H1 (cell line): Measurements from ENCODE around the gene MICA. TPM values are rescaled to one million over a fixed set of nuclear protein-coding genes. Genes with fewer than 3 reads are reported as not detected.
A peak's percentile ranks its signal among the peaks of the same experiment; 100 is the strongest.

Experiments used
- ASH2L ChIP-seq: fragments of 200-600, 300-600 bp; sonication (generic); IDR thresholded peaks from one replicate; pipeline ENCODE4 v1.7.1; 2017; ENCODE audit warnings: low read length
- BACH1 ChIP-seq: IDR thresholded peaks from 2 replicates; pipeline ENCODE4 v1.6.1; 2012; ENCODE audit warnings: low read length, improper control_type of control experiment
- BRCA1 ChIP-seq: IDR thresholded peaks from 2 replicates; pipeline ENCODE4 v1.6.1; 2012; ENCODE audit warnings: low read depth, low read length, improper control_type of control experiment
- CHD2 ChIP-seq: IDR thresholded peaks from 2 replicates; pipeline ENCODE4 v1.6.1; 2012; ENCODE audit warnings: low read length, improper control_type of control experiment
- EGR1 ChIP-seq: IDR thresholded peaks from 2 replicates; pipeline ENCODE4 v1.6.1; 2011; ENCODE audit warnings: low read depth, low read length, borderline replicate concordance
- EZH2 ChIP-seq: fragments of 200-600 bp; sonication (generic); IDR thresholded peaks from 2 replicates; pipeline ENCODE4 v1.7.1; 2012; ENCODE audit warnings: low read depth, mild to moderate bottlenecking, moderate library complexity, low read length, inconsistent platforms; ENCODE audit not compliant: severe bottlenecking
- GTF2F1 ChIP-seq: IDR thresholded peaks from 2 replicates; pipeline ENCODE4 v1.6.1; 2012; ENCODE audit warnings: low read depth, low read length, improper control_type of control experiment, borderline replicate concordance
- HDAC2 ChIP-seq, 2 experiments: fragments of 300-600 bp in 1 of 2; sonication (generic) in 1 of 2; IDR thresholded peaks; 2 replicates each; pipeline ENCODE4 v1.6.1; 2011 to 2012; ENCODE audit warnings: low read depth in 2 of 2, low read length in 2 of 2, mild to moderate bottlenecking in 2 of 2, moderate library complexity in 2 of 2, borderline replicate concordance in 1 of 2, inconsistent platforms in 1 of 2
- KDM4A ChIP-seq: IDR thresholded peaks from one replicate; pipeline ENCODE4 v1.7.1; 2012; ENCODE audit warnings: low read depth, mild to moderate bottlenecking, moderate library complexity, low read length, inconsistent platforms; ENCODE audit not compliant: severe bottlenecking
- KDM5A ChIP-seq: fragments of 200-600 bp; IDR thresholded peaks from 2 replicates; pipeline ENCODE4 v1.7.1; 2012; ENCODE audit warnings: mild to moderate bottlenecking, low read length, inconsistent platforms, mixed read lengths
- MAFK ChIP-seq: IDR thresholded peaks from 2 replicates; pipeline ENCODE4 v1.6.1; 2012; ENCODE audit warnings: low read depth, mild to moderate bottlenecking, improper control_type of control experiment, low read length
- POLR2A ChIP-seq, 2 experiments: IDR thresholded peaks; 1 replicate in 1 of 2; 2 replicates in 1 of 2; pipeline ENCODE4 v1.6.1; 2011; ENCODE audit warnings: low read depth in 2 of 2, low read length in 2 of 2, mild to moderate bottlenecking in 2 of 2; ENCODE audit errors: control extremely low read depth in 1 of 2
- RNF2 ChIP-seq: fragments of 200-900, 300-1000 bp; sonication (generic); IDR thresholded peaks from 2 replicates; pipeline ENCODE4 v1.7.1; 2016; ENCODE audit warnings: borderline replicate concordance, low read depth, mild to moderate bottlenecking, antibody characterized with exemption, low read length; ENCODE audit not compliant: poor library complexity, severe bottlenecking; ENCODE audit errors: missing control alignments
- SUZ12 ChIP-seq: fragments of 200-600 bp; sonication (generic); IDR thresholded peaks from 2 replicates; pipeline ENCODE4 v1.6.1; 2012; ENCODE audit warnings: mild to moderate bottlenecking, inconsistent platforms, low read length, moderate library complexity, mixed read lengths
- TAF1 ChIP-seq: IDR thresholded peaks from 2 replicates; pipeline ENCODE4 v1.6.1; 2011; ENCODE audit warnings: mild to moderate bottlenecking, low read depth, low read length
- TBP ChIP-seq: IDR thresholded peaks from 2 replicates; pipeline ENCODE4 v1.6.1; 2011; ENCODE audit warnings: low read depth, low read length, improper control_type of control experiment
- TEAD4 ChIP-seq: IDR thresholded peaks from 2 replicates; pipeline ENCODE4 v1.6.1; 2012; ENCODE audit warnings: low read depth, low read length, inconsistent platforms, mixed read lengths
- polyA plus RNA-seq, 7 experiments: library from polyadenylated mRNA; depleted of rRNA in 3 of 7; stranded (reverse) in 5 of 7; unstranded in 2 of 7; fragments of >200 nt in 5 of 7; fragments of 200-250 nt in 2 of 7; gene quantifications; 1 replicate in 5 of 7; 2 replicates in 1 of 7; 4 replicates in 1 of 7; pipeline versions ENCODE4 v1.2.1 to v1.2.3, GENCODE V29; 2011 to 2013; ENCODE audit warnings: missing spikeins in 2 of 7, mixed read lengths in 2 of 7
- total RNA-seq: library from RNA; stranded (reverse); fragmentation: NEBNext Ultra II Directional; extraction: Animal tissue kit (Norgen Biotek cat#: 25700); gene quantifications from 2 replicates; pipeline ENCODE4 v1.2.1, GENCODE V29; 2021
- TF ChIP-seq, protein P1 (sequence below): IDR thresholded peaks from 2 replicates; pipeline ENCODE4 v1.6.1; 2011; ENCODE audit warnings: low read depth, mild to moderate bottlenecking, low read length; ENCODE audit not compliant: insufficient read depth

Gene MICA
- total and polyA plus RNA-seq, 2 of the 8 experiments (the other 6 are each of a cell fraction or from before 2014, with no cell fraction given) = 12.5 to 16.3 TPM

GRCh38 chr6:31400467-31401289, 2.7 kb upstream of the MICA start (continued):
- TF ChIP-seq RNF2 (no peak), MAFK (no peak), KDM5A (no peak), BRCA1 (no peak), EGR1 (peak; percentile 33; the same call in 1 of the 2 replicates), EZH2 (no peak), TBP (peak; percentile 44; the same call in 1 of the 2 replicates), POLR2A (IDR thresholded peaks at IDR 0.05; ENCODE audit: control extremely low read depth in 1 of 2, low read depth in 2 of 2, low read length in 2 of 2) (0 out of 3 replicates have a peak, but pooled peaks of 1 of the 2 experiments have one; percentile 49), TEAD4 (no peak), ASH2L (no peak), CHD2 (no peak), TAF1 (peak; percentile 40; the same call in 1 of the 2 replicates), SUZ12 (no peak), BACH1 (no peak), KDM4A (peak; percentile 65), GTF2F1 (no peak), HDAC2 (IDR thresholded peaks at IDR 0.05; ENCODE audit: borderline replicate concordance in 1 of 2, low read depth in 2 of 2, low read length in 2 of 2) (0 out of 4 replicates have a peak, but pooled peaks of 1 of the 2 experiments have one; percentile 8)
- TF ChIP-seq, protein P1, sequence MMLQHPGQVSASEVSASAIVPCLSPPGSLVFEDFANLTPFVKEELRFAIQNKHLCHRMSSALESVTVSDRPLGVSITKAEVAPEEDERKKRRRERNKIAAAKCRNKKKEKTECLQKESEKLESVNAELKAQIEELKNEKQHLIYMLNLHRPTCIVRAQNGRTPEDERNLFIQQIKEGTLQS = no peak
